HepG2 (cell line): Measurements from ENCODE around the gene VEZT. TPM values are rescaled to one million over a fixed set of nuclear protein-coding genes. Genes with fewer than 3 reads are reported as not detected.

Source experiments
- ATAC-seq: fragments of 200-7000 bp; cut with Tn5 transposase; 3 replicates; pipeline ENCODE4 v1.9.1; 2020; ENCODE audit warnings: mild to moderate bottlenecking, moderate library complexity
- BruUV-seq: library from RNA; stranded (reverse); fragments of 400-500 nt; replicated peaks from 2 replicates; lab custom pipeline; 2021; lab: Mats Ljungman, UMichigan
- CTCF ChIA-PET: fragments of 300-600 bp; formaldehyde crosslinking; extraction: SDS; loops from one replicate; lab custom pipeline; 2021; ENCODE audit warnings: low total read pairs, inconsistent platforms, low intra/inter-chr PET ratio; lab: Yijun Ruan, JAX
- POLR2A ChIA-PET: fragments of 350-600 bp; sonication (Branson Sonifier 250); formaldehyde crosslinking; loops from one replicate; lab custom pipeline; 2020; ENCODE audit warnings: antibody characterized with exemption, inconsistent platforms; lab: Yijun Ruan, JAX
- DNase-seq: peaks from one replicate; pipeline ENCODE4 v3.0.0-alpha.2; 2015; ENCODE audit warnings: low spot score
- FAIRE-seq: peaks from 3 replicates; lab custom pipeline; 2011; peaks lifted over from hg19 to GRCh38; lab: Jason Lieb, UNC
- H2AFZ ChIP-seq: one replicate; pipeline ENCODE4 v1.6.1; 2011; ENCODE audit warnings: low read length, inconsistent platforms
- H3K27ac ChIP-seq: fragments of 300-600 bp; 3 replicates; pipeline ENCODE4 v1.8.0; 2011; ENCODE audit warnings: mixed run types, mild to moderate bottlenecking, mixed read lengths, low read length, inconsistent platforms; ENCODE audit not compliant: insufficient read depth; ENCODE audit errors: extremely low read length
- H3K27me3 ChIP-seq, 2 experiments: fragments of 200-600 bp in 1 of 2; 2 replicates in 1 of 2; 3 replicates in 1 of 2; pipeline versions ENCODE4 v1.6.0 to v1.8.0; 2011; ENCODE audit warnings: low read length in 2 of 2, mild to moderate bottlenecking in 2 of 2, moderate library complexity in 2 of 2, inconsistent platforms in 1 of 2; ENCODE audit not compliant: insufficient read depth in 2 of 2, control insufficient read depth in 1 of 2
- H3K36me3 ChIP-seq, 2 experiments: fragments of 200-600 bp in 1 of 2; replicated peaks in 1 of 2; 2 replicates in 1 of 2; 3 replicates in 1 of 2; pipeline versions ENCODE4 v1.5.1 to v1.8.0; 2011; ENCODE audit warnings: low read length in 2 of 2, inconsistent platforms in 1 of 2; ENCODE audit not compliant: insufficient read depth in 2 of 2, control insufficient read depth in 1 of 2
- H3K4me1 ChIP-seq: 2 replicates; pipeline ENCODE4 v1.5.1; 2012; ENCODE audit warnings: low read length, inconsistent platforms; ENCODE audit not compliant: insufficient read depth
- H3K4me2 ChIP-seq: 2 replicates; pipeline ENCODE4 v1.6.0; 2011; ENCODE audit warnings: low read depth, low read length, inconsistent platforms
- H3K4me3 ChIP-seq, 3 experiments: fragments of 200-600 bp in 1 of 3; sonication (generic), shearing (Covaris generic) in 1 of 3; replicated peaks in 1 of 3; 2 replicates each; pipeline ENCODE4 v1.5.1; 2011 to 2016; ENCODE audit warnings: low read length in 3 of 3, inconsistent platforms in 2 of 3, low read depth in 2 of 3, mild to moderate bottlenecking in 2 of 3, control low read depth in 1 of 3, mixed read lengths in 1 of 3; ENCODE audit not compliant: insufficient read depth in 1 of 3
- H3K79me2 ChIP-seq: one replicate; pipeline ENCODE4 v1.6.1; 2011; ENCODE audit warnings: low read length, inconsistent platforms; ENCODE audit not compliant: insufficient read depth
- H3K9ac ChIP-seq: 2 replicates; pipeline ENCODE4 v1.6.0; 2011; ENCODE audit warnings: mild to moderate bottlenecking, low read depth, low read length, inconsistent platforms; ENCODE audit not compliant: insufficient read depth
- H3K9me3 ChIP-seq: 2 replicates; pipeline ENCODE4 v1.5.1; 2012; ENCODE audit warnings: mild to moderate bottlenecking, low read length
- H4K20me1 ChIP-seq: 2 replicates; pipeline ENCODE4 v1.6.0; 2011; ENCODE audit warnings: inconsistent platforms, mild to moderate bottlenecking, low read length, moderate library complexity; ENCODE audit not compliant: insufficient read depth
- NCOA5 ChIP-seq: sonication (generic); formaldehyde crosslinking; IDR thresholded peaks from 2 replicates; pipeline ENCODE4 v1.4.0; 2020; ENCODE audit warnings: missing genetic modification reagents
- PCBP1 ChIP-seq: fragments of 200-400 bp; formaldehyde crosslinking; IDR thresholded peaks from 2 replicates; pipeline ENCODE4 v1.6.1; 2017; ENCODE audit warnings: mild to moderate bottlenecking, low read depth, low read length, borderline replicate concordance
- RBAK ChIP-seq: sonication (generic); formaldehyde crosslinking; IDR thresholded peaks from 2 replicates; pipeline ENCODE4 v1.5.1; 2020; ENCODE audit warnings: mild to moderate bottlenecking, missing genetic modification reagents
- SYNCRIP ChIP-seq: fragments of 200-400 bp; formaldehyde crosslinking; IDR thresholded peaks from 2 replicates; pipeline ENCODE4 v1.6.1; 2018; ENCODE audit warnings: mild to moderate bottlenecking, low read depth, low read length; ENCODE audit not compliant: insufficient read depth
- TSC22D2 ChIP-seq: sonication (generic); formaldehyde crosslinking; IDR thresholded peaks from 2 replicates; pipeline ENCODE4 v1.5.1; 2020; ENCODE audit warnings: missing genetic modification reagents, mild to moderate bottlenecking, borderline replicate concordance
- YEATS4 ChIP-seq: sonication (generic); formaldehyde crosslinking; IDR thresholded peaks from 2 replicates; pipeline ENCODE4 v1.4.0; 2020; ENCODE audit warnings: missing genetic modification reagents, borderline replicate concordance
- YY1 ChIP-seq: IDR thresholded peaks from 2 replicates; pipeline ENCODE4 v1.6.1; 2011; ENCODE audit warnings: low read length, low read depth, moderate library complexity, mild to moderate bottlenecking; ENCODE audit not compliant: insufficient read depth, insufficient replicate concordance
- ZBTB7B ChIP-seq: sonication (generic); formaldehyde crosslinking; IDR thresholded peaks from 2 replicates; pipeline ENCODE4 v1.4.0; 2020; ENCODE audit warnings: missing genetic modification reagents
- ZNF124 ChIP-seq: sonication (generic); formaldehyde crosslinking; IDR thresholded peaks from 2 replicates; pipeline ENCODE4 v1.4.0; 2020; ENCODE audit warnings: missing genetic modification reagents
- ZNF550 ChIP-seq: sonication (generic); formaldehyde crosslinking; IDR thresholded peaks from 2 replicates; pipeline ENCODE4 v1.4.0; 2020; ENCODE audit warnings: mild to moderate bottlenecking, missing genetic modification reagents, borderline replicate concordance
- ZNF674 ChIP-seq: sonication (generic); formaldehyde crosslinking; IDR thresholded peaks from 2 replicates; pipeline ENCODE4 v1.5.0; 2020; ENCODE audit warnings: low read depth, mild to moderate bottlenecking, missing genetic modification reagents
- WGBS: methylation state at CpG from one replicate; pipeline ENCODE4 v1.1.6; 2017; ENCODE audit warnings: low lambda C conversion rate; 5-methylcytosine and 5-hydroxymethylcytosine counted together
- in situ Hi-C: cut with HindIII; loops from 2 replicates; pipeline ENCODE4 v1.10.0; 2017; ENCODE audit warnings: low pct_unique_long_range_greater_than_20kb; ENCODE audit not compliant: extremely low pct_ligation_motif_present
- intact Hi-C: fragments of 100-400 bp; cut with micrococcal nuclease; formaldehyde crosslinking; loops from one replicate; pipeline ENCODE4 v1.10.0; 2022; ENCODE audit not compliant: unreplicated experiment
- polyA plus RNA-seq, 8 experiments: library from polyadenylated mRNA; depleted of rRNA in 3 of 8; stranded (reverse) in 7 of 8; unstranded in 1 of 8; fragments of >200 nt; fragmentation: Illumina TruSeq in 4 of 8; extraction: Trizol in 4 of 8; gene quantifications; 2 replicates each; pipeline versions ENCODE4 v1.2.1 to v1.2.3, GENCODE V29; 2011 to 2016; ENCODE audit warnings: low read depth in 4 of 8, missing spikeins in 1 of 8, mixed read lengths in 1 of 8; ENCODE audit not compliant: insufficient read depth in 1 of 8
- total RNA-seq, 5 experiments: library from RNA; depleted of rRNA; stranded (reverse); fragments of >200 nt; fragmentation: Illumina TruSeq; extraction: Trizol; gene quantifications; 2 replicates each; pipeline ENCODE4 v1.2.3, GENCODE V29; 2016; ENCODE audit warnings: low read depth in 1 of 5
- TF ChIP-seq, protein P1 (sequence below): IDR thresholded peaks from 2 replicates; pipeline ENCODE4 v1.6.1; 2012; ENCODE audit warnings: low read length, improper control_type of control experiment
- TF ChIP-seq, protein P2 (sequence below): sonication (generic); formaldehyde crosslinking; IDR thresholded peaks from 2 replicates; pipeline ENCODE4 v1.4.0; 2020; ENCODE audit warnings: missing genetic modification reagents

Gene VEZT
- total and polyA plus RNA-seq, 2 of the 13 experiments (the other 11 are each of a cell fraction or from before 2014, with no cell fraction given): 35.5 to 51.6 TPM

DNA sequence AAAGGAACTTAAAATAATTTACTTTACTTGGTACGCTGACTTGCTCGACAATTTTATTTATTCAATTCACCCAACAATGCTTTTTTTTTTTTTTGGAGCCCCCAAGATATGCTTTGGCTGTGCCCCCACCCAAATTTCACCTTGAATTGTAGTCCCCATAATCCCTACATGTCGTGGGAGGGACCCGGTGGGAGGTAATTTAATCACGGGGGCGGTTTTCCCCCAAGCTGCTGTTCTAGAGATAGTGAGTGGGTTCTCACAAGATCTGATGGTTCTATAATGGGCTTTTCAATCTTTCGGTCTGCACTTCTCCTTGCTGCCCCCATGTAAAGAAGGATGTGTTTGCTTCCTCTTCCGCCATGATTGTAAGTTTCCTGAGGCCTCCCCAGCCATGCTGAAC, 10.7 kb upstream of the VEZT start (continued):
- TF ChIP-seq SYNCRIP: no peak
- TF ChIP-seq, protein P1, sequence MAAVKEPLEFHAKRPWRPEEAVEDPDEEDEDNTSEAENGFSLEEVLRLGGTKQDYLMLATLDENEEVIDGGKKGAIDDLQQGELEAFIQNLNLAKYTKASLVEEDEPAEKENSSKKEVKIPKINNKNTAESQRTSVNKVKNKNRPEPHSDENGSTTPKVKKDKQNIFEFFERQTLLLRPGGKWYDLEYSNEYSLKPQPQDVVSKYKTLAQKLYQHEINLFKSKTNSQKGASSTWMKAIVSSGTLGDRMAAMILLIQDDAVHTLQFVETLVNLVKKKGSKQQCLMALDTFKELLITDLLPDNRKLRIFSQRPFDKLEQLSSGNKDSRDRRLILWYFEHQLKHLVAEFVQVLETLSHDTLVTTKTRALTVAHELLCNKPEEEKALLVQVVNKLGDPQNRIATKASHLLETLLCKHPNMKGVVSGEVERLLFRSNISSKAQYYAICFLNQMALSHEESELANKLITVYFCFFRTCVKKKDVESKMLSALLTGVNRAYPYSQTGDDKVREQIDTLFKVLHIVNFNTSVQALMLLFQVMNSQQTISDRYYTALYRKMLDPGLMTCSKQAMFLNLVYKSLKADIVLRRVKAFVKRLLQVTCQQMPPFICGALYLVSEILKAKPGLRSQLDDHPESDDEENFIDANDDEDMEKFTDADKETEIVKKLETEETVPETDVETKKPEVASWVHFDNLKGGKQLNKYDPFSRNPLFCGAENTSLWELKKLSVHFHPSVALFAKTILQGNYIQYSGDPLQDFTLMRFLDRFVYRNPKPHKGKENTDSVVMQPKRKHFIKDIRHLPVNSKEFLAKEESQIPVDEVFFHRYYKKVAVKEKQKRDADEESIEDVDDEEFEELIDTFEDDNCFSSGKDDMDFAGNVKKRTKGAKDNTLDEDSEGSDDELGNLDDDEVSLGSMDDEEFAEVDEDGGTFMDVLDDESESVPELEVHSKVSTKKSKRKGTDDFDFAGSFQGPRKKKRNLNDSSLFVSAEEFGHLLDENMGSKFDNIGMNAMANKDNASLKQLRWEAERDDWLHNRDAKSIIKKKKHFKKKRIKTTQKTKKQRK: no peak
- TF ChIP-seq ZNF124 (CRISPR knock-in tag): no peak
- TF ChIP-seq PCBP1: no peak
- TF ChIP-seq YEATS4: no peak
- TF ChIP-seq, protein P2, sequence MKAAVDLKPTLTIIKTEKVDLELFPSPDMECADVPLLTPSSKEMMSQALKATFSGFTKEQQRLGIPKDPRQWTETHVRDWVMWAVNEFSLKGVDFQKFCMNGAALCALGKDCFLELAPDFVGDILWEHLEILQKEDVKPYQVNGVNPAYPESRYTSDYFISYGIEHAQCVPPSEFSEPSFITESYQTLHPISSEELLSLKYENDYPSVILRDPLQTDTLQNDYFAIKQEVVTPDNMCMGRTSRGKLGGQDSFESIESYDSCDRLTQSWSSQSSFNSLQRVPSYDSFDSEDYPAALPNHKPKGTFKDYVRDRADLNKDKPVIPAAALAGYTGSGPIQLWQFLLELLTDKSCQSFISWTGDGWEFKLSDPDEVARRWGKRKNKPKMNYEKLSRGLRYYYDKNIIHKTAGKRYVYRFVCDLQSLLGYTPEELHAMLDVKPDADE (CRISPR knock-in tag): no peak
- no peak for TF ChIP-seq ZNF674 (CRISPR knock-in tag)
- no peak for TF ChIP-seq NCOA5 (CRISPR knock-in tag)
- no peak for TF ChIP-seq RBAK (CRISPR knock-in tag)

DNA sequence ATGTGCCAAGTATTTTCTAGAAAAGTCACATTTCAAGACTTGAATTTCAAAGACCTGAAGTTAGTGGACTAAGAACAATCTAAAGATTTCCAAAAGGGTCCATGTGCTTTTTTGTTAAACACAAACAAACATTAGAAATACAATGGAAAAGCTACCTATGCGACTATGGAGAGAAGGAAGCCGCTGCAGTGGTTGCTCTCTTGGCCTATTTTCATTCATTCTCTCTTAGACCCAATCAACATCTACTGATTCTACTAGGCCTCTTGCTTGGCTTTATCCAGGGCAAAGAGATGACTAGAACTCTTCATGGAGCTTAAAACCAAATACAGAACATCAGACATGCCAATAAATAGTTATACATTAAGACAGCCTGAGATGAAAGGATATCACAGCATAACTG, 10.2 kb upstream of the VEZT start:
- Histone ChIP-seq H3K9me3 (no peaks in the 10 kb centered on the region), H3K4me1 (no peaks in the 10 kb centered on the region), H3K4me2 (no peak overlapping the region), H3K9ac (no peak overlapping the region), H3K79me2 (no peaks in the 10 kb centered on the region), H3K36me3 (peaks cover 0 to 6% of the 10 kb centered on the region in 2 experiments; a peak in 2 of 5 replicates), H3K27me3 (no peaks in the 10 kb centered on the region), H4K20me1 (no peaks in the 10 kb centered on the region), H2AFZ (no peak overlapping the region), H3K27ac (no peak overlapping the region), H3K4me3 (no peak overlapping the region)
- POLR2A ChIA-PET: interaction anchor here (0.9 kb wide), 1 partner anchor 9 kb away, joined by 4 read pairs; the partner anchor contains the start of gene FGD6
- DNase-seq: no peak
- FAIRE-seq: no peak
- no TSS peak for BruUV-seq
- ATAC-seq: no peak
- in situ Hi-C loops: no loop called here
- WGBS: 96% methylated on average over 2 of the region's 2 CpGs
- CTCF ChIA-PET: no interaction called here
- TF ChIP-seq YY1: no peak
- no peak for TF ChIP-seq TSC22D2 (CRISPR knock-in tag)
- TF ChIP-seq ZBTB7B (CRISPR knock-in tag): no peak
- no peak for TF ChIP-seq ZNF550 (CRISPR knock-in tag)
- TF ChIP-seq, all 625 proteins: peak for 0
- intact Hi-C loops: no loop called here
